SK-N-SH treated with all-trans-retinoic acid at 6 μM for 48 hours (cell line): ENCODE measurements around the gene GSAP.

Experiments
- OSR1 ChIP-seq: fragments of 250-450 bp; sonication (Bioruptor Pico); IDR thresholded peaks from 2 replicates; pipeline ENCODE4 v1.8.0; 2022; ENCODE audit warnings: moderate library complexity, mild to moderate bottlenecking, inconsistent platforms
- RARB ChIP-seq: fragments of 250-450 bp; sonication (Bioruptor Pico); IDR thresholded peaks from 2 replicates; pipeline ENCODE4 v1.8.0; 2021; ENCODE audit warnings: mild to moderate bottlenecking, moderate library complexity
- SNAI2 ChIP-seq: fragments of 250-450 bp; sonication (Bioruptor Pico); IDR thresholded peaks from 2 replicates; pipeline ENCODE4 v1.5.0; 2020; ENCODE audit warnings: mild to moderate bottlenecking, moderate library complexity

GRCh38 chr7:77320714-77321113, 95.4 kb downstream of the GSAP start:
- TF ChIP-seq RARB (CRISPR knock-in tag) (no peak), OSR1 (no peak), SNAI2 (CRISPR knock-in tag) (no peak)
